ENCODE data around the gene ACADSB.

ACADSB gene

DNA sequence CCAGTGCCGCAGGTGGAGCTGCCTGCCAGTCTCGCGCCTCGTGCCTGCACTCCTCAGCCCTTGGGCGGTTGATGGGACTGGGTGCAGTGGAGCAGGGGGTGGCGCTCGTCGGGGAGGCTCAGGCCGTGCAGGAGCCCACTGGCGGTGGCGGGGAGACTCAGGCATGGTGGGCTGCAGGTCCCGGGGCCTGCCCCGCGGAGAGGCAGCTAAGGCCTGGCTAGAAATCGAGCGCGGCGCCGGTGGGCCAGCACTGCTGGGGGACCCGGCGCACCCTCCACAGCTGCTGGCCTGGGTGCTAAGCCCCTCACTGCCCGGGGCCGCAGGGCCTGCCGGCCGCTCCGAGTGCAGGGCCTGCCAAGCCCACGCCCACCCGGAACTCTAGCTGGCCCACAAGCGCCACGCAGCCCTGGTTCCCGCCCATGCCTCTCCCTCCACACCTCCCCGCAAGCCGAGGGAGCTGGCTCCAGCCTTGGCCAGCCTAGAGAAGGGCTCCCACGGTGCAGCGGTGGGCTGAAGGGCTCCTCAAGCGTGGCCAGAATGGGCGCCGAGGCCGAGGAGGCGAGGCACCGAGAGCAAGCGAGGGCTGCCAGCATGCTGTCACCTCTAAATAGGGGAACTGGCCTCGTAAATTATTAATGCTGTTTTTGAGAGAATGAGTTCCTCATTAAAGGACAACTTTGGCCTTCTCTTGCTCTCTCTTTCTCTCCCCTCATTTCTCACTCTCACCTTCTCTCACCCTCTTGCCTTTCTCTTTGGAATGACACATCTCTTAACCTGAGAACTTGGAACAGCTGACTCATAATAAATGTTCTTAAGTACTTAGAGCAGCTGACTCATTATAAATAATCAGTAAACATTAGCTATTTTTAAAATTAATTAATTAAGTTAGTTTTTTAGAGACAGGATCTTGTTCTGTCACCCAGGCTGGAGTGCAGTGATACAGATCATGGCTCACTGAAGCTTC is 4.9 kb downstream of the ACADSB start:
- H3K4me3 ChIP-seq (ENCODE audit: low read depth, low read length) = no peak overlapping the region
- TF ChIP-seq, protein P1, sequence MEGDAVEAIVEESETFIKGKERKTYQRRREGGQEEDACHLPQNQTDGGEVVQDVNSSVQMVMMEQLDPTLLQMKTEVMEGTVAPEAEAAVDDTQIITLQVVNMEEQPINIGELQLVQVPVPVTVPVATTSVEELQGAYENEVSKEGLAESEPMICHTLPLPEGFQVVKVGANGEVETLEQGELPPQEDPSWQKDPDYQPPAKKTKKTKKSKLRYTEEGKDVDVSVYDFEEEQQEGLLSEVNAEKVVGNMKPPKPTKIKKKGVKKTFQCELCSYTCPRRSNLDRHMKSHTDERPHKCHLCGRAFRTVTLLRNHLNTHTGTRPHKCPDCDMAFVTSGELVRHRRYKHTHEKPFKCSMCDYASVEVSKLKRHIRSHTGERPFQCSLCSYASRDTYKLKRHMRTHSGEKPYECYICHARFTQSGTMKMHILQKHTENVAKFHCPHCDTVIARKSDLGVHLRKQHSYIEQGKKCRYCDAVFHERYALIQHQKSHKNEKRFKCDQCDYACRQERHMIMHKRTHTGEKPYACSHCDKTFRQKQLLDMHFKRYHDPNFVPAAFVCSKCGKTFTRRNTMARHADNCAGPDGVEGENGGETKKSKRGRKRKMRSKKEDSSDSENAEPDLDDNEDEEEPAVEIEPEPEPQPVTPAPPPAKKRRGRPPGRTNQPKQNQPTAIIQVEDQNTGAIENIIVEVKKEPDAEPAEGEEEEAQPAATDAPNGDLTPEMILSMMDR (IDR thresholded peaks at IDR 0.05; ENCODE audit: borderline replicate concordance, insufficient read depth, low read depth, low read length) = no peak

DNA sequence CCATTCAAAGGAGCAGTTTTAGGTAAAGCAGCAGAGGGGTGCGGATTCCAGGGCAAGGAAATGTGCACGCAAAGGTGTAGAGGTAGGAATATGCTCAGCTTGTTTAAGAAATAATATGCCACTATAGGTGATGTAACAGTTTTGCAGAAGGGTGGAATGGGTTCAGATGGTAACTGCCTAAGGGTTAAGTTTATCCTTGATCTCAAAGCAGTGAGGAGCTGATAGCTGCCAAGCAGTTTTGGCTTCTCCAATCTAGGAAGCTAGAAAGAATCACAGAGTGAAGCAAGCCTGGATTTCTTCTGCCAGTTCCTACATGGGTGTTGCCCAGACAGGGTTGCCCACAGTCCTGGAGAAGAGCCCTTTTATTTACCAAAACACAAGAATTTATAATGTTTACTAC is 6.0 kb downstream of the ACADSB start:
- TF ChIP-seq, protein P1 (IDR thresholded peaks at IDR 0.05; ENCODE audit: borderline replicate concordance, insufficient read depth, low read depth, low read length) = no peak
- H3K4me3 ChIP-seq (ENCODE audit: low read depth, low read length) = no peak overlapping the region

DNA sequence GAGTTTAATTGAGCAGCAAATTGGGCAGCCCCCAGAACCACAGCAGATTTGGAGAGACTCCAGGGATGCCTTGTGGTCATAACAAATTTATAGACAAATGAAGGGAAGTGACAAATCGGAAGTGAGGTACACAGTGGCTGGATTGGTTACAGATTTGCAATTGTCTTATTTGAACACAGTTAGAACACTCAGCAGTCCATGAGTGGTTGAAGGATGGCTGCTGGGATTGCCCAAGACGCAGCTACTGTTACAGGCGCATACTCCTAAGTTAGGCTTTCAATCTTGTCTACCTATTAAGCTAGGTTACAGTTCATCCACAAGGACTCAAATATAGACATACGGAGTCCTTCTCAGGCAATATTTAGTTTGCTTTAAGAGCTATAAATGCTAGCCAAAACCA is 7.4 kb downstream of the ACADSB start:
- no peak overlapping the region for H3K4me3 ChIP-seq (ENCODE audit: low read depth, low read length)
- TF ChIP-seq, protein P1 (IDR thresholded peaks at IDR 0.05; ENCODE audit: borderline replicate concordance, insufficient read depth, low read depth, low read length) = no peak

DNA sequence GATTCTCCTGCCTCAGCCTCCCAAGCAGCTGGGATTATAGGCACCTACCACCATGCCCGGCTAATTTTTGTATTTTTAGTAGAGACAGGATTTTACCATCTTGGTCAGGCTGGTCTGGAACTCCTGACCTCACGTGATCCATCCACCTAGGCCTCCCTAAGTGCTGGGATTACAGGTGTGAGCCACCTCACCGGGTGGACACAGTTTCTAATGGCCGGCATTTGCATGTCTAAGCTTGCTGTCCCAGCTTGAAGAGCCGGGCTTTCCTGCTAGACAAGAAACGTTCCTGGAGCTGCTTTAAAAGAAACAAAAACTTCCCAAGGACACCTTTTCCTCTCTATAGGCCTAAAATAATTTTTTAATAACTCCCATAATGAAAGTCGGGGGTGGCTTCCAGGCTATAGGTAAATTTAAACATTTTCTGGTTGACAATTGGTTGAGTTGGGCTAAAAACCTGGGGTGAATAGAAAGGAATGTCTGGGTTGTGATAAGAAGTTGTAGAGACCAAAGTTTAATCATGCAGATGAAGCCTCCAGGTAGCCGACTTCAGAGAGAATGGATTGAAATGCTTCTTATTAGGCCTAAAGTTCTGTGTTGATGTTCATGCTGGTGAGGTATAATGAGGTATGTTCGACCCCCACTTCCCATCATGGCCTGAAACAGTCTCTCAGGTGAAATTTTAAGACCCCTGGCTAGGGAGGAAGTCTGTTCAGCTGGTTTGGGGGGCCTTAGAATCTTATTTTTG is 8.8 kb downstream of the ACADSB start:
- no peak overlapping the region for H3K4me3 ChIP-seq (ENCODE audit: low read depth, low read length)
- TF ChIP-seq, protein P1 (IDR thresholded peaks at IDR 0.05; ENCODE audit: borderline replicate concordance, insufficient read depth, low read depth, low read length) = no peak

DNA sequence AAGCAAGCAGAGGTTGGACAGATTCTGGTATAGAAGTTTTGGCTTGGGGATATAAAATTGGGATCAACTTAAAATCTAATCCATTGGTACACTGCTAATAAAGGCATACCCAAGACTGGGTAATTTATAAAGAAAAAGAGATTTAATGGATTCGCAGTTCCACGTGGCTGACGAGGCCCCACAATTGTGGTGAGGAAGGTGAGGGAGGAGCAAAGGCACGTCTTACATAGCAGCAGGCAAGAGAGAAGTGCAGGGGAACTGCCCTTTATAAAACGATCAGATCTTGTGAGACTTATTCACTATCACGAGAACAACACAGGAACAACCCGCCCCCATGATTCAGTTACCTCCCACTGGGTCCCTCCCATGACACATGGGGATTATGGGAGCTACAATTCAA is 9.7 kb downstream of the ACADSB start:
- TF ChIP-seq, protein P1 (IDR thresholded peaks at IDR 0.05; ENCODE audit: borderline replicate concordance, insufficient read depth, low read depth, low read length) = no peak
- H3K4me3 ChIP-seq (ENCODE audit: low read depth, low read length) = no peak overlapping the region

DNA sequence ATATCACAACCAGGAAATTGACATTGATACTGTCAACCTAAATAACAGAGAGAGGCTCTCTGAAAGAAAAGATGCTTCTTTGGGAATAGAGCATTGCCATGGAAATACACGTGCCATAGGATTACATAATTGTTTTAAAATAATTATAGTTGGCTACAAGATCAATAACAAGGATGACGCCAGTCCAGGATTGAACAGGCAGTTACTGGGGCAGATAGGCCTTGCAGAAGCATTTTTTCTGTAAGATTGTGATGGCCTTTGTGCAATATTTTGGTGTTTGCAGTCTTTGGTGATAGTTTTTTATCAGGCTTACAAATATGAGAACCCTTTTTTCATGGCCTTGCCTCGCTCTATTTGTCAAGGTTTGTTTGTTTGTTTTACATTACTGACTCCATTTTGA is 10.5 kb downstream of the ACADSB start:
- TF ChIP-seq, protein P1 (IDR thresholded peaks at IDR 0.05; ENCODE audit: borderline replicate concordance, insufficient read depth, low read depth, low read length) = no peak
- no peak overlapping the region for H3K4me3 ChIP-seq (ENCODE audit: low read depth, low read length)

All from GM12875 (cell line).